GM23338 (cell line): Measurements from ENCODE around the gene FAM174C. TPM values are rescaled to one million over a fixed set of nuclear protein-coding genes. Genes with fewer than 3 reads are reported as not detected.

Experiments
- ATAC-seq: fragments of 200-7000 bp; cut with Tn5 transposase; 3 replicates; pipeline ENCODE4 v1.9.1; 2020
- DNase-seq: peaks from one replicate; pipeline ENCODE4 v3.0.0-alpha.2; 2015; ENCODE audit warnings: low spot score
- H2AFZ ChIP-seq: fragments of 200-600 bp; sonication (generic); 2 replicates; pipeline ENCODE4 v1.8.0; 2016; ENCODE audit warnings: antibody characterized with exemption, mild to moderate bottlenecking, moderate library complexity
- H3F3A ChIP-seq: fragments of 200-600 bp; sonication (generic); replicated peaks from 2 replicates; pipeline ENCODE4 v1.8.0; 2017; ENCODE audit warnings: antibody characterized with exemption, mixed run types, low read depth
- H3K27ac ChIP-seq: fragments of 200-600 bp; sonication (generic); 2 replicates; pipeline ENCODE4 v1.6.1; 2016; ENCODE audit warnings: low read depth
- H3K27me3 ChIP-seq: fragments of 200-600 bp; sonication (generic); 2 replicates; pipeline ENCODE4 v1.8.0; 2016; ENCODE audit warnings: mild to moderate bottlenecking, mixed run types, moderate library complexity; ENCODE audit not compliant: insufficient read depth
- H3K36me3 ChIP-seq: fragments of 200-600 bp; sonication (generic); 2 replicates; pipeline ENCODE4 v1.8.0; 2016; ENCODE audit warnings: mild to moderate bottlenecking; ENCODE audit not compliant: insufficient read depth
- H3K4me1 ChIP-seq: fragments of 200-600 bp; sonication (generic); 2 replicates; pipeline ENCODE4 v1.8.0; 2016; ENCODE audit warnings: mild to moderate bottlenecking, moderate library complexity; ENCODE audit not compliant: insufficient read depth
- H3K4me2 ChIP-seq: fragments of 200-600 bp; sonication (generic); 2 replicates; pipeline ENCODE4 v1.7.1; 2017; ENCODE audit warnings: mixed run types
- H3K4me3 ChIP-seq: fragments of 200-600 bp; sonication (generic); 2 replicates; pipeline ENCODE4 v1.6.1; 2016; ENCODE audit warnings: mixed run types
- H3K79me2 ChIP-seq: fragments of 200-600 bp; sonication (generic); replicated peaks from 2 replicates; pipeline ENCODE4 v1.8.0; 2017; ENCODE audit warnings: mild to moderate bottlenecking; ENCODE audit not compliant: insufficient read depth
- H3K9me2 ChIP-seq: fragments of 200-600 bp; sonication (generic); 2 replicates; pipeline ENCODE4 v1.8.0; 2017; ENCODE audit not compliant: insufficient read depth
- H4K20me1 ChIP-seq: fragments of 200-600 bp; sonication (generic); replicated peaks from 2 replicates; pipeline ENCODE4 v1.8.0; 2017; ENCODE audit warnings: mild to moderate bottlenecking; ENCODE audit not compliant: insufficient read depth
- H3K27ac Mint-ChIP-seq: 2 replicates; pipeline ENCODE4 v1.8.0; 2020; ENCODE audit warnings: inconsistent platforms, mild to moderate bottlenecking, moderate library complexity, mixed read lengths
- H3K27me3 Mint-ChIP-seq: 3 replicates; pipeline ENCODE4 v1.8.0; 2022; ENCODE audit warnings: low read depth, mild to moderate bottlenecking, moderate library complexity, mixed read lengths, inconsistent platforms; ENCODE audit not compliant: insufficient read depth, poor library complexity
- H3K36me3 Mint-ChIP-seq: 3 replicates; pipeline ENCODE4 v1.8.0; 2021; ENCODE audit warnings: low read depth, mild to moderate bottlenecking, inconsistent platforms, moderate library complexity, mixed read lengths
- H3K4me1 Mint-ChIP-seq: 3 replicates; pipeline ENCODE4 v1.8.0; 2020; ENCODE audit warnings: mild to moderate bottlenecking, inconsistent platforms, mixed read lengths
- H3K4me3 Mint-ChIP-seq: 3 replicates; pipeline ENCODE4 v1.8.0; 2021; ENCODE audit warnings: moderate library complexity, mild to moderate bottlenecking, inconsistent platforms, mixed read lengths
- H3K9me3 Mint-ChIP-seq: 3 replicates; pipeline ENCODE4 v1.8.0; 2020; ENCODE audit warnings: moderate library complexity, mild to moderate bottlenecking, inconsistent platforms, mixed read lengths
- CREB1 ChIP-seq: fragments of 250-450 bp; sonication (Bioruptor Pico); IDR thresholded peaks from 2 replicates; pipeline ENCODE4 v1.5.0; 2020; ENCODE audit warnings: low read depth, mild to moderate bottlenecking, moderate library complexity
- EZH2phosphoT487 ChIP-seq: fragments of 200-600 bp; sonication (generic); IDR thresholded peaks from one replicate; pipeline ENCODE4 v1.8.1; 2018; ENCODE audit warnings: antibody characterized with exemption; ENCODE audit not compliant: unreplicated experiment
- NANOG ChIP-seq: IDR thresholded peaks from 2 replicates; pipeline ENCODE4 v1.6.1; 2016; ENCODE audit warnings: antibody characterized with exemption, borderline replicate concordance
- POLR2AphosphoS5 ChIP-seq: IDR thresholded peaks from 2 replicates; pipeline ENCODE4 v1.6.1; 2016; ENCODE audit warnings: antibody characterized with exemption, low read depth
- ZNF114 ChIP-seq: fragments of 250-450 bp; sonication (Bioruptor Pico); IDR thresholded peaks from 2 replicates; pipeline ENCODE4 v1.5.0; 2020; ENCODE audit warnings: mild to moderate bottlenecking, moderate library complexity
- polyA plus RNA-seq: library from polyadenylated mRNA; unstranded; fragments of >200 nt; fragmentation: Nextera tagmentation; extraction: Ambion mirVana; gene quantifications from 2 replicates; pipeline ENCODE4 v1.2.1, GENCODE V29; 2016
- total RNA-seq: library from RNA; depleted of rRNA; stranded (reverse); fragments of >200 nt; shearing (Covaris generic); gene quantifications from 2 replicates; pipeline ENCODE4 v1.2.3, GENCODE V29; 2014
- TF ChIP-seq, protein P1 (sequence below): IDR thresholded peaks from 2 replicates; pipeline ENCODE4 v1.6.1; 2016; ENCODE audit warnings: antibody characterized with exemption
- TF ChIP-seq, protein P2 (sequence below): IDR thresholded peaks from one replicate; pipeline ENCODE4 v1.6.1; 2018; ENCODE audit warnings: antibody characterized with exemption; ENCODE audit not compliant: unreplicated experiment
- TF ChIP-seq, protein P3 (sequence below): fragments of 250-450 bp; sonication (Bioruptor Pico); IDR thresholded peaks from 2 replicates; pipeline ENCODE4 v1.5.0; 2020; ENCODE audit warnings: mild to moderate bottlenecking, moderate library complexity

The FAM174C gene
- total and polyA plus RNA-seq, 2 experiments from 2014 or later = 60.4 to 68.0 TPM

DNA sequence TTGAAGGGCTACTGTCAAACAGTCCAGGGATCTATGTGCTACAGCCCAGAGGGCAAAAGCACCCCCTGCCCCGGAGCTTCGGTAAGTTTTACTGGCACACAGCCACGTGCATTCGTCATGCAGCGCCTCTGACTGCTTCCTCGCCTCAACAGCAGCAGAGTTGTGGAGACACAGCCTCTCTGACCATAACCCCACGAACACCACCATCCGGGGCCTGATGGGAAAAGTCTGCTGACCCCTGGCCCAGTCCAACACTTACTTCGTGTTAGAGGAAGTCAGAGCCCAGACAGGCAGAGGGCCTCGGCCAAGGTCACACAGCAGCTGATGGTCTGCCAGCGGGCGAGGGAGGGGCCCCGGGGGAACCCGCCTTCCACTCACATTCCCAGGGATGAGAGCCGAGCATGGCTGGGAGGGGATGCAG, 42.7 kb upstream of the FAM174C start:
- no peak for DNase-seq
- Histone ChIP-seq H3K36me3 (no peaks in the 10 kb centered on the region), H3K9me2 (no peaks in the 10 kb centered on the region), H3F3A (0 out of 2 replicates have a peak, but pooled peaks cover 14% of the 10 kb centered on the region), H3K4me3 (no peak overlapping the region), H3K79me2 (no peaks in the 10 kb centered on the region), H3K27me3 (no peaks in the 10 kb centered on the region), H3K4me1 (no peaks in the 10 kb centered on the region), H3K27ac (peak overlapping the region; percentile 26; the same call in 1 of the 2 replicates), H2AFZ (no peak overlapping the region), H4K20me1 (peaks cover 4% of the 10 kb centered on the region), H3K4me2 (no peak overlapping the region)
- Mint-ChIP-seq H3K27me3 (no peaks in the 10 kb centered on the region), H3K27ac (peak overlapping the region; percentile 62; the same call in 1 of the 2 replicates), H3K9me3 (no peaks in the 10 kb centered on the region), H3K4me1 (no peaks in the 10 kb centered on the region), H3K36me3 (peaks cover 8% of the 10 kb centered on the region), H3K4me3 (no peak overlapping the region)
- ATAC-seq = no peak
- TF ChIP-seq, protein P1, sequence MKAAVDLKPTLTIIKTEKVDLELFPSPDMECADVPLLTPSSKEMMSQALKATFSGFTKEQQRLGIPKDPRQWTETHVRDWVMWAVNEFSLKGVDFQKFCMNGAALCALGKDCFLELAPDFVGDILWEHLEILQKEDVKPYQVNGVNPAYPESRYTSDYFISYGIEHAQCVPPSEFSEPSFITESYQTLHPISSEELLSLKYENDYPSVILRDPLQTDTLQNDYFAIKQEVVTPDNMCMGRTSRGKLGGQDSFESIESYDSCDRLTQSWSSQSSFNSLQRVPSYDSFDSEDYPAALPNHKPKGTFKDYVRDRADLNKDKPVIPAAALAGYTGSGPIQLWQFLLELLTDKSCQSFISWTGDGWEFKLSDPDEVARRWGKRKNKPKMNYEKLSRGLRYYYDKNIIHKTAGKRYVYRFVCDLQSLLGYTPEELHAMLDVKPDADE = no peak
- TF ChIP-seq NANOG (no peak), CREB1 (CRISPR knock-in tag) (no peak), EZH2phosphoT487 (no peak), POLR2AphosphoS5 (no peak), ZNF114 (CRISPR knock-in tag) (no peak)
- TF ChIP-seq, protein P2, sequence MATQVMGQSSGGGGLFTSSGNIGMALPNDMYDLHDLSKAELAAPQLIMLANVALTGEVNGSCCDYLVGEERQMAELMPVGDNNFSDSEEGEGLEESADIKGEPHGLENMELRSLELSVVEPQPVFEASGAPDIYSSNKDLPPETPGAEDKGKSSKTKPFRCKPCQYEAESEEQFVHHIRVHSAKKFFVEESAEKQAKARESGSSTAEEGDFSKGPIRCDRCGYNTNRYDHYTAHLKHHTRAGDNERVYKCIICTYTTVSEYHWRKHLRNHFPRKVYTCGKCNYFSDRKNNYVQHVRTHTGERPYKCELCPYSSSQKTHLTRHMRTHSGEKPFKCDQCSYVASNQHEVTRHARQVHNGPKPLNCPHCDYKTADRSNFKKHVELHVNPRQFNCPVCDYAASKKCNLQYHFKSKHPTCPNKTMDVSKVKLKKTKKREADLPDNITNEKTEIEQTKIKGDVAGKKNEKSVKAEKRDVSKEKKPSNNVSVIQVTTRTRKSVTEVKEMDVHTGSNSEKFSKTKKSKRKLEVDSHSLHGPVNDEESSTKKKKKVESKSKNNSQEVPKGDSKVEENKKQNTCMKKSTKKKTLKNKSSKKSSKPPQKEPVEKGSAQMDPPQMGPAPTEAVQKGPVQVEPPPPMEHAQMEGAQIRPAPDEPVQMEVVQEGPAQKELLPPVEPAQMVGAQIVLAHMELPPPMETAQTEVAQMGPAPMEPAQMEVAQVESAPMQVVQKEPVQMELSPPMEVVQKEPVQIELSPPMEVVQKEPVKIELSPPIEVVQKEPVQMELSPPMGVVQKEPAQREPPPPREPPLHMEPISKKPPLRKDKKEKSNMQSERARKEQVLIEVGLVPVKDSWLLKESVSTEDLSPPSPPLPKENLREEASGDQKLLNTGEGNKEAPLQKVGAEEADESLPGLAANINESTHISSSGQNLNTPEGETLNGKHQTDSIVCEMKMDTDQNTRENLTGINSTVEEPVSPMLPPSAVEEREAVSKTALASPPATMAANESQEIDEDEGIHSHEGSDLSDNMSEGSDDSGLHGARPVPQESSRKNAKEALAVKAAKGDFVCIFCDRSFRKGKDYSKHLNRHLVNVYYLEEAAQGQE = no peak
- TF ChIP-seq, protein P3, sequence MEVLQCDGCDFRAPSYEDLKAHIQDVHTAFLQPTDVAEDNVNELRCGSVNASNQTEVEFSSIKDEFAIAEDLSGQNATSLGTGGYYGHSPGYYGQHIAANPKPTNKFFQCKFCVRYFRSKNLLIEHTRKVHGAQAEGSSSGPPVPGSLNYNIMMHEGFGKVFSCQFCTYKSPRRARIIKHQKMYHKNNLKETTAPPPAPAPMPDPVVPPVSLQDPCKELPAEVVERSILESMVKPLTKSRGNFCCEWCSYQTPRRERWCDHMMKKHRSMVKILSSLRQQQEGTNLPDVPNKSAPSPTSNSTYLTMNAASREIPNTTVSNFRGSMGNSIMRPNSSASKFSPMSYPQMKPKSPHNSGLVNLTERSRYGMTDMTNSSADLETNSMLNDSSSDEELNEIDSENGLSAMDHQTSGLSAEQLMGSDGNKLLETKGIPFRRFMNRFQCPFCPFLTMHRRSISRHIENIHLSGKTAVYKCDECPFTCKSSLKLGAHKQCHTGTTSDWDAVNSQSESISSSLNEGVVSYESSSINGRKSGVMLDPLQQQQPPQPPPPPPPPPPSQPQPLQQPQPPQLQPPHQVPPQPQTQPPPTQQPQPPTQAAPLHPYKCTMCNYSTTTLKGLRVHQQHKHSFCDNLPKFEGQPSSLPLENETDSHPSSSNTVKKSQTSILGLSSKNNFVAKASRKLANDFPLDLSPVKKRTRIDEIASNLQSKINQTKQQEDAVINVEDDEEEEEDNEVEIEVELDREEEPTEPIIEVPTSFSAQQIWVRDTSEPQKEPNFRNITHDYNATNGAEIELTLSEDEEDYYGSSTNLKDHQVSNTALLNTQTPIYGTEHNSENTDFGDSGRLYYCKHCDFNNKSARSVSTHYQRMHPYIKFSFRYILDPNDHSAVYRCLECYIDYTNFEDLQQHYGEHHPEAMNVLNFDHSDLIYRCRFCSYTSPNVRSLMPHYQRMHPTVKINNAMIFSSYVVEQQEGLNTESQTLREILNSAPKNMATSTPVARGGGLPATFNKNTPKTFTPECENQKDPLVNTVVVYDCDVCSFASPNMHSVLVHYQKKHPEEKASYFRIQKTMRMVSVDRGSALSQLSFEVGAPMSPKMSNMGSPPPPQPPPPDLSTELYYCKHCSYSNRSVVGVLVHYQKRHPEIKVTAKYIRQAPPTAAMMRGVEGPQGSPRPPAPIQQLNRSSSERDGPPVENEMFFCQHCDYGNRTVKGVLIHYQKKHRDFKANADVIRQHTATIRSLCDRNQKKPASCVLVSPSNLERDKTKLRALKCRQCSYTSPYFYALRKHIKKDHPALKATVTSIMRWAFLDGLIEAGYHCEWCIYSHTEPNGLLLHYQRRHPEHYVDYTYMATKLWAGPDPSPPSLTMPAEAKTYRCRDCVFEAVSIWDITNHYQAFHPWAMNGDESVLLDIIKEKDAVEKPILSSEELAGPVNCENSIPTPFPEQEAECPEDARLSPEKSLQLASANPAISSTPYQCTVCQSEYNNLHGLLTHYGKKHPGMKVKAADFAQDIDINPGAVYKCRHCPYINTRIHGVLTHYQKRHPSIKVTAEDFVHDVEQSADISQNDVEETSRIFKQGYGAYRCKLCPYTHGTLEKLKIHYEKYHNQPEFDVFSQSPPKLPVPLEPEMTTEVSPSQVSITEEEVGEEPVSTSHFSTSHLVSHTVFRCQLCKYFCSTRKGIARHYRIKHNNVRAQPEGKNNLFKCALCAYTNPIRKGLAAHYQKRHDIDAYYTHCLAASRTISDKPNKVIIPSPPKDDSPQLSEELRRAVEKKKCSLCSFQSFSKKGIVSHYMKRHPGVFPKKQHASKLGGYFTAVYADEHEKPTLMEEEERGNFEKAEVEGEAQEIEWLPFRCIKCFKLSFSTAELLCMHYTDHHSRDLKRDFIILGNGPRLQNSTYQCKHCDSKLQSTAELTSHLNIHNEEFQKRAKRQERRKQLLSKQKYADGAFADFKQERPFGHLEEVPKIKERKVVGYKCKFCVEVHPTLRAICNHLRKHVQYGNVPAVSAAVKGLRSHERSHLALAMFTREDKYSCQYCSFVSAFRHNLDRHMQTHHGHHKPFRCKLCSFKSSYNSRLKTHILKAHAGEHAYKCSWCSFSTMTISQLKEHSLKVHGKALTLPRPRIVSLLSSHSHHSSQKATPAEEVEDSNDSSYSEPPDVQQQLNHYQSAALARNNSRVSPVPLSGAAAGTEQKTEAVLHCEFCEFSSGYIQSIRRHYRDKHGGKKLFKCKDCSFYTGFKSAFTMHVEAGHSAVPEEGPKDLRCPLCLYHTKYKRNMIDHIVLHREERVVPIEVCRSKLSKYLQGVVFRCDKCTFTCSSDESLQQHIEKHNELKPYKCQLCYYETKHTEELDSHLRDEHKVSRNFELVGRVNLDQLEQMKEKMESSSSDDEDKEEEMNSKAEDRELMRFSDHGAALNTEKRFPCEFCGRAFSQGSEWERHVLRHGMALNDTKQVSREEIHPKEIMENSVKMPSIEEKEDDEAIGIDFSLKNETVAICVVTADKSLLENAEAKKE (CRISPR knock-in tag) = no peak
